GM12891 (cell line): Measurements from ENCODE around the gene ARL13A.

Experiments used
- DNase-seq: peaks from one replicate; pipeline ENCODE4 v3.0.0; 2011; ENCODE audit warnings: low spot score; ENCODE audit not compliant: insufficient read length
- FAIRE-seq: peaks from 2 replicates; lab custom pipeline; 2011; peaks lifted over from hg19 to GRCh38; lab: Jason Lieb, UNC
- PAX5 ChIP-seq: IDR thresholded peaks from 2 replicates; pipeline ENCODE4 v1.6.1; 2011; ENCODE audit warnings: low read length, moderate library complexity, mild to moderate bottlenecking; ENCODE audit not compliant: insufficient read depth, severe bottlenecking
- POLR2A ChIP-seq: IDR thresholded peaks from 2 replicates; pipeline ENCODE4 v1.6.1; 2011; ENCODE audit warnings: low read depth, low read length, control low read depth
- POLR2AphosphoS5 ChIP-seq: IDR thresholded peaks from 2 replicates; pipeline ENCODE4 v1.6.1; 2011; ENCODE audit warnings: low read depth, low read length, control low read depth
- POU2F2 ChIP-seq: IDR thresholded peaks from 2 replicates; pipeline ENCODE4 v1.6.1; 2011; ENCODE audit warnings: low read depth, mild to moderate bottlenecking, control low read depth, low read length, moderate library complexity
- SPI1 ChIP-seq: IDR thresholded peaks from 2 replicates; pipeline ENCODE4 v1.6.1; 2011; ENCODE audit warnings: low read depth, low read length, control low read depth
- TAF1 ChIP-seq: IDR thresholded peaks from 2 replicates; pipeline ENCODE4 v1.6.1; 2011; ENCODE audit warnings: low read depth, low read length, control low read depth

ARL13A gene

DNA sequence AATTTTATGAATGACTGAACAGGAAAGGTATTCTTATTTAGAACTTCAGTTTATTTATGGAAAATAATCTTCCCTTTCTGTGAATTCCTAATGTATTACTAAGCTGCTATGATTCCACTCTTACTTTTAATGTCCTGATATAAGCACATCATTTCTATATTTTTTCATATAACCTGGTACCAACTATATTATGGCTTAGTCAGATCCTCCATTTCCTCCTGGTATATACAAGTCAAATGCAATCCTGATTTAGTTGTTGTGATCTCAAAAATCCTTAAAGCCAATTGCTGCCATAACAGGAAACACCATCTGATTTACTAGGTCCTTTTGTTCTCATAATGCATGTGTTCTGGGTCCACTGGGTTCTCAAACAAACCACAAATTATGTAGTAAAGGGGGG lies 55.6 kb downstream of the ARL13A start:
- TF ChIP-seq SPI1: no peak
- no peak for TF ChIP-seq TAF1
- TF ChIP-seq POU2F2: no peak
- no peak for TF ChIP-seq PAX5
- no peak for TF ChIP-seq POLR2A
- no peak for TF ChIP-seq POLR2AphosphoS5
- FAIRE-seq (no peak), DNase-seq (no peak)

DNA sequence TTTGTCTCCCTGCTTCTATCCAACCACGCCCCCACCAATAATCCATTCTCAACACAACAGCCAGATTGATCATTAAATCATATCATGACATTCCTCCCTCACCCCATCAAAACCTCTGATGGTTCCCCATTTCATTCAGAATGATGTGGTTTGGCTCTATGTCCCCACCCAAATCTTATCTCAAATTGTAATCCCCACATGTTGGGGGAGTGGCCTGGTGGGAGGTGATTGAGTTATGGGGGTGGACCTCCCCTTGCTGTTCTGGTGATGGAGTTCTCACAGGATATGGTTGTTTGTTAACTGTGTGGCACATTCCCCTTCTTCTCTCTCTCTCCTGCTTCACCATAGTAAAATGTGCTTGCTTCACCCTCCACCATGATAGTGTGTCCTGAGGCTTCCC lies 59.1 kb downstream of the ARL13A start:
- no peak for TF ChIP-seq TAF1
- TF ChIP-seq POLR2AphosphoS5: no peak
- TF ChIP-seq POLR2A: no peak
- TF ChIP-seq PAX5: no peak
- TF ChIP-seq SPI1: no peak
- no peak for TF ChIP-seq POU2F2
- FAIRE-seq: no peak
- no peak for DNase-seq

DNA sequence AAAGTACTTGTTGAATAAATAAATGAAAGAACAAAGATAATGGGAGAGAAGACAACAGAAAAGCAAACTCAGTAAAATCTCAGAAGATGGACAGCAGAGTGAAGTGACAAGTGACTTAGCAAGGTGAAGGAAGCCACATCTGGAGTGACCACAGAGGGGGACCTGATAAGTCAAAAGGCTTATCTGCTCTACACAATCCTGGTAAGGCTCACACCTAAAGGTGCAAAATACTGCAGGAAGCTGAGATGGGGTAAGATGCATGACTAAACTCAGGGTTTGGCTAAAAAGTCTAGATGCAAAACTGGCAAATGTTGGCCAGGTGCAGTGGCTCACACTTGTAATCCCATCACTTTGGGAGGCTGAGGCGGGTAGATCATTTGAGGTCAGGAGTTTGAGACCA lies 60.2 kb downstream of the ARL13A start:
- FAIRE-seq (no peak), DNase-seq (no peak)
- TF ChIP-seq POU2F2 (no peak), PAX5 (no peak), SPI1 (no peak)

DNA sequence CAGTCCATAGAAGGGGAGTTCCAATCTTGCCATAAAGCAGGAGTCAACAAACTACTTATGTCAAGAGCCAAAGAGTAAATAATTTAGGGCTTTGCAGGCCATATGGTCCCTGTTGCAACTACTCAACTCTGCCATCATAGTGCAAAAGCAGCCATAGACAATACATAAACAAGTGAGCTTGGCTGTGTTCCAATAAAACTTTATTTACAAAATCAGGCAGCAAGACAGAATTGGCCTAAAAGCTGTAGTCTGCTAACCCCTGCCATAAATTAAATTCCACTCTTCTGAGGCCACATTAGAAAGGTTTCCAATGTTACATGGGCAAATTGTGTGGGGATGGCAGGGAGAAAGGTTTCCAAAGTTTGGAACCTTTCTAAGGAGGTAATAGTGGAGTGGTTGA lies 67.7 kb downstream of the ARL13A start:
- TF ChIP-seq PAX5: no peak
- DNase-seq (no peak), FAIRE-seq (no peak)

GRCh38 chrX:101040197-101040596 lies 70.7 kb downstream of the ARL13A start:
- FAIRE-seq (no peak), DNase-seq (no peak)
- TF ChIP-seq POLR2A (no peak), POU2F2 (no peak), SPI1 (no peak), POLR2AphosphoS5 (no peak), PAX5 (no peak), TAF1 (no peak)
